Endometrial microvascular endothelial cells (primary cell): ENCODE measurements around the gene ZDHHC1. TPM values are rescaled to one million over a fixed set of nuclear protein-coding genes. Genes with fewer than 3 reads are reported as not detected.

ENCODE experiments used
- in situ Hi-C: cut with HindIII; loops from 2 replicates; pipeline ENCODE4 v1.10.0; 2017; ENCODE audit warnings: low sequenced_read_pairs, low pct_unique_long_range_greater_than_20kb; ENCODE audit errors: inconsistent ontology term
- total RNA-seq: library from RNA; depleted of rRNA; stranded (reverse); fragments of >200 nt; gene quantifications from one replicate; pipeline ENCODE4 v1.2.3, GENCODE V29; 2015; ENCODE audit errors: inconsistent ontology term

The ZDHHC1 gene
- total RNA-seq, 1 donor from 2014 or later, result 5.0 TPM

DNA sequence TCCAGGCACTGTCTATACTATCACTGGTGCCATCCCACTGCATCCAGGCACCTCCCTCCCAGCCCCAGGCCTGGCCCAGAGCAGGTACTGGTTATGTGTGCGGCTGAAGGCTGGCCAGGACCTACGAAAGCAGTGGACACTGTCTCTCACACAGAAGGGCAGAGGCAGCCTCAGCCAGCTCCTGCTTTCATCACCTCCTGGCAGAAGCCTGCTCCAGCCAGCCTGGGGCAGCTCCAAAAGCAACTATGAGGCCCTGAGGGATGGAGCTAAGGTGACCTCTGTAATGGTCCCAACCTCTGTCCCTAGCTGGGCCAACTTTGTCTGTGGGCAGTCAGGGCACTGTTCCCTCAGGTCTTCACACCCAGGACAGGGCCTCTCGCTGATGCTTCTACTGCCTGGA, 33.5 kb upstream of the ZDHHC1 start:
- in situ Hi-C loops, result loop anchor here (10.0 kb wide), 1 partner anchor 65 kb away; no protein-coding TSS in a partner anchor

DNA sequence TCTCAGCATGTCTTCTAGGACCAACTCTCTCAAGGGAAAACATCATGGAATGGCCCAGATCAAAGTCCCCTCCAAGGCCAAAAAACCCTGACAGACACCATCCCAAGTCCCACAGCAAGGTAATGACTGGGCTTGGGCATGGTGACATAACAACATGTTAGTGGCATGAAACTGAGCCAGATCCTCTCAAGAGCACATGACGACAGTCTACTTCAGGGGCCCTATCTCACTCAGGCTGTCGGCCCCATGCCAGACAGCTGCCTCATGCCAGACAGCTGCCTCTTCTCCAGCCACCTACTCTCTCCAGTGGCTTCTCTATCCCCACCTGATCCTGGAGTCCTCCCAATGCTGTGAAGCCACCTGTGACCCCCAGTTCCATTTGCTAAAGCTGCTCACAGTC, 33.1 kb upstream of the ZDHHC1 start:
- in situ Hi-C loops, result loop anchor here (10.0 kb wide), 1 partner anchor 65 kb away; no protein-coding TSS in a partner anchor

DNA sequence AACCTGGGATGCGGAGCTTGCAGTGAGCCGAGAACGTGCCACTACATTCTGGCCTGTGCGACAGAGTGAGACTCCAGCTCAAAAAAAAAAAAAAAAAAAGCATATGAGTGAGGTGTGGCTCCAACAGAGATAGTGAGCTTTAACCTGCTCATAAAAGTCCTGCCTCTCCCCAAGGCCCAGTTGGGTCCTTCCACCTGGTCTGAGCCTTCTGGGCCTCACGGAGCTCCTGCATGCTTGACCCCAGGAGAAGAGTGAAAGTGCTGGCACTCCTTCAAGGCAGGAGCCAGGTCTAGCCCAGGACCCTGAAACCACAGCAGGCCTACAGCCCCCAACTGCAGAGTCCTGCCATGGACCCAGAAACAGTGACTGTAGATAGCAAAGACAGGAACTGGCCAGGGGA, 32.3 kb upstream of the ZDHHC1 start:
- in situ Hi-C loops, result loop anchor here (10.0 kb wide), 1 partner anchor 64 kb away; no protein-coding TSS in a partner anchor

DNA sequence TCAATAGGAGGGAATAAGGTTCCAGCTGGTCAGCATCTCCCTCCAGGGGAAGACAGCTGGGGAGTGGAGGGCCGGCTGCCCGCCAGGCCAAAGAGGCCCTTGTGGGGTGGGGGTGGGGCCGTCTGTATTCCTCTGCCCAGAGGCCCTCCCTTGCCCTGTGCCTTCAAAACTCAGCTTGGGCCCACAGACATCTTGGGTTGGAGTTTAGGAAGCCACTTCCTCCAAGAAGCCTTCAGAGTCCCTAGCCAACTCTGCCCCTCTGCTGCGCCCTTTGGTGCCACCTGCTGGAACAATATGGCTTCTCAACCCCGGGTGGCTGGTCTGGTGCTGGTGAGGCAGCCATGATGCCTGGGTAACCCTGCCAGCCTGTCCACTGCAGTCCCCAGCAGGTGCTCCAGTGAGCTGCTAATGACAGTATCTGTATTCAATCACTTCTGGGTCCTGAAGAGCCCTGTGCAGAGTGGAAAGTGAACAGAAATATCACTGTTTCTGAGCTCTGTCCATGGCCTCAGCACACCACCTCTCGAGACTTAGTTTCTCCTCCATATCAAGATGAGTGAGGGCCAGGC, 31.3 kb upstream of the ZDHHC1 start:
- in situ Hi-C loops, result loop anchor here (10.0 kb wide), 1 partner anchor 63 kb away; no protein-coding TSS in a partner anchor

DNA sequence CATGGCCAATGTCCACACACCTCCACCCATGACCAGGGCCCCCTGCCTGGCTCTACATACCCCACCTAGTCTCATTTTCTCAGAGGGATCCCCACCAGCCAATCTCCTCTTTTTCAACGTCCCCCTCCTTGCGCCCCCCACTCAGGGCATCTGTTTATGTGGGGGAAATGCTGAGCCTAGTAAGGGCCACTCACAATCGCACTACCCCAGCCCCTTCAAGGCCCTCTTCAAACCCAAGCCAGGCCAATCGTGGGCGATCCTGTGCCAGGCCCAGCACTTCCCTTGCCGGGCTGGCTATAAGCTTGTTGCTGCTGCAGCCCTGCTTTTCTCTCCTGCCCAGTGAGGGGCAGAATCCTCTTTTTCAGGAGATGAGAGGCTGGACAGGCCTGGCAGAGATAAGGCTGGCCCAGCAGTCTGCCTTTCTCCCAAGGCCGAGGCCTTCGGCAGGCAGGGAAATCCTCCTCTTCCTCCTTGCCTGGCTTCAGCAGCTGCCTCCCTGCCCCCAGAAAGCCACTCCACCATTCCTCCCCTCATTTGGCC, 30.8 kb upstream of the ZDHHC1 start:
- in situ Hi-C loops, result loop anchor here (10.0 kb wide), 1 partner anchor 62 kb away; no protein-coding TSS in a partner anchor

DNA sequence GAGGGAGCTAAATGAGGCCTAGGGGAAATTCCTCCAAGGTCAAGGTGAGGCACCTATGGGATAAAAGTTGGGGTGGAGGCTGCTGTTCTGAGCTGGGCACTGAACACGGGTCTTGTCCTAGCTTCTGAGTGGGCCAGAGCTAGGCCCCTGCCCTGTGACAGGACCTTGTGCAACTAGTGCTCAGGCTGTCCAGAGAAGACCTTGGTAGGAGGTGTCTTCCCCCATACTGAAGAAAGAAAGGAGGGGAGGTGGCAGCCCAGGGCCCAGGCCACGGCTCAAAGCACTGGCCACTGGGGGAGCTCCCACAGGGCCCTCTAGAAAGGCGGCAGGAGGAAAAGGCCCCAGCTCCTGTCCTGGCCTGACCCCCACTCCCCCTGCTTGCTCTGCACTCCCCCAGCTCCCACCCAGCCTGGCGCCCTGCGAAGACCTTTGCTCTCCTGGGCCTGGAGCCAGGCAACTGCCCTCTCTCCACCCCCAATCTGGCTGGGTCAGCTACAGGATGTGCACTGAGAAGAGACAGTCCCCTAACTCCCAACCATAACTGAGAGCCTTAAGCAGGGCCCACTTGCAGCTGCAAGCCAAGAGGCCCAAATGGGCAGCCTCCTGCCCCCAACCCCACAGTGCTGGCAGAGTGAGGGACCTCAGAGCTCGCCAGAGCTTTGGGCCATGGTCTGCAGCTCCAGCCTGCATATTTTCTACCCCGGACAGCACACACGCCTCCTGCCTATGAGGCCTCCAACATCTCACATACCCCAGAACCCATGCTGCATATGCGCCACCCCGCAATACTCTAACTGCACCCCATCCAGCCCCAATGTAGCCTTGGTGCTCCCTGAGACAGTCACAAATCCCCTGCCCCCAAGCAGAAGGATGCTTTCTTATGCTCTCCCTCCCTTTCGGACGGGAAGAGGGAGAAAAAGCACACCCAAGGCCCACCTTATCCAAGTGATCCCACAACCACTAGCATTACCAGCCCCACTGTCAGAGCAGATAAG, 29.9 kb upstream of the ZDHHC1 start:
- in situ Hi-C loops, result loop anchor here (10.0 kb wide), 1 partner anchor 61 kb away; no protein-coding TSS in a partner anchor

DNA sequence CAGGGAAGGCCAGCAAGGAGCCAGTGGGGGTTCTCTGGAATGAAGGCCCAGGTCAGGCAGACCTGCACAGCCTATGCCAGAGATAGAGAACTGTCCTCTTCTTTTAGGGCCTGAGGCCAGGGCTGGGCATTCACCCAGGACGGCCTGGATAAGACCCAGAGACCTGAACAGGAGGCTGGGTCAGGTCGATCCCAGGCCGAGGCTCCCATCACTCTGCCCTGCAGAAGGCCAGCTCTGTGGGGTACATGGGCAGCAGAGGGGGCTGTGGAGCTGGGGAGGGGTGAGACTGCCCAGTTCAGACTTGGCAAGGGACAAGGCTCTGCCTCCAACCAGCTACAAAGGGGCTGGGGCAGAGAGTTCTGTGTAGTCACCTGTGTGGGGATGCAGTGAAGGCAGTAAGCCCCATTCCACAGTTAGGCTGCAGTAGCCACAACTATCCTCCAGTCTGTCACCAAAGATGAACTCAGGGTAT, 29.2 kb upstream of the ZDHHC1 start:
- in situ Hi-C loops, result loop anchor here (10.0 kb wide), 1 partner anchor 61 kb away; no protein-coding TSS in a partner anchor

DNA sequence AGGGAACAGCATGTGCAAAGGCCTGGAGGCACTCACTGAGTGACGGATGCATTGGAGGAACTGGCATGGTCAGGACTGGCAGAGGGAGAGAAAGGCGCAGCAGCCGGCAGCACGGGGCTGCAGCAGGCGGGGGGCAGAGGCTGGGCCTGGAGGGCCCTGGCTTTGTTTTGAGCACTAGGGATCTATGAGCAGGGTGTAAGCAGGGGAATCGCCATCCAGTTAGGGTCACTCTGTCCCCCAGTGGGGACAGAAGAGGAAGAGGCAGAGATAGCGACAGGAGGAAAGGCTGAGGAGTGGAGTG, 28.8 kb upstream of the ZDHHC1 start:
- in situ Hi-C loops, result loop anchor here (10.0 kb wide), 1 partner anchor 60 kb away; no protein-coding TSS in a partner anchor

DNA sequence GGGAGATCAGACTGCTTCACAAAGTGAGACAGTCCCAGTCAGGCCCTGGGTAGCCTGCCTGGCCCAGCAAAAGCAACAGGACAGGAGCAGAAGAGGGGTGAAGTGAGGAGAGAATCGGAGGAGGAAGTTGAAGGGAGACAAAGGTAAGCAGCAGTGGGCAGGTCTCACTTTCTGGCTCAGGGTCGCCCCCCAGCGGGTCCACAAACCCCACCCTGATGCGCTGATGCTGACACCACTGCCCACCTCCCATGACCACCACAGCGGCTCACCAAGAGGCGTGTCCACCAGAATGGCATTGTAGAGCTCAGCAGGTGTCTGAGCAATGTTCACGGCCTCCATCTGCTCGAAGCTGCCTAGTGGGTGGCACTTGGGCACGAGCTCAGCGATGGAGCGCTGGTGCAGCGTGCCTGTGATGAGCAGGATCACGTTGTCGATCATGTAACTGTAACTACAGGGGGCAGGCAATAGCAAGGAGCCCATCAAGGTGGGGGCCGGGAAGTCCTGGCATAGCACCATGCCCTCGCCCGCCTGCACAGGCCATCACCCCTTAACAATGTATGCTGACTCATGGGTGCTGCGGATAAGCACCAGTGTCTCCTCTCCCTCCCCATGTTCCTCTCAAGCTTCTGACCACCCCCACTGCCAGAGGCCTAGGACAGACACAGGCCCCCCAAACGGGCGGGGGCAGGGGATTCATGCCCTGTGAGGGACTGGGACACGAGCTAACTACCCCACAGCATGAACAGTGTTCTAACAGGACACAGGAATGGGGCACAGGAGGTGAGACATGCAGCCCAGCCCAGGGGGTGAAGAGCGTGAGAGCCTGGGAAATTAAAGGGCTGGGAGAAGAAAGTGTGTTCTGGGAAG, 28.2 kb upstream of the ZDHHC1 start:
- in situ Hi-C loops, result loop anchor here (10.0 kb wide), 1 partner anchor 60 kb away; no protein-coding TSS in a partner anchor

DNA sequence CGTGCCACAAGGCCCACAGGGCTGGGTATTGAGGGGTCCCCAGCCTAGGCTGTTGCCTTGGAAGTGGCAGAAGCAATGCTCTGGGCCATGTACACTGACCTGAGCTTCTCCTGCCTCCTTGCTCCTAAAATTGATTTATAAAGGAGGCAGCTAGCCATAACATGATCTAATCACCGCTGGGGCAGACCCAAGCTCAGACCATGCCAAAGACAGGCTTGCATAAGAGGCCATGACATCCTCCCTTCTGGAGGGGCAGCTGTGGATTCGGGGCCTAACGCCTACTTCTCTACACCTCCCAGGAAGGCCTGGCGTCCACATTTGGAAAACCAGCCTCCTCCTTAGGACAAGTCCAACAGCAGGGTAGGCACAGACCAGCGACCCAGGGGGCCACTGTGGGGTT, 27.0 kb upstream of the ZDHHC1 start:
- in situ Hi-C loops, result loop anchor here (10.0 kb wide), 1 partner anchor 58 kb away; no protein-coding TSS in a partner anchor

DNA sequence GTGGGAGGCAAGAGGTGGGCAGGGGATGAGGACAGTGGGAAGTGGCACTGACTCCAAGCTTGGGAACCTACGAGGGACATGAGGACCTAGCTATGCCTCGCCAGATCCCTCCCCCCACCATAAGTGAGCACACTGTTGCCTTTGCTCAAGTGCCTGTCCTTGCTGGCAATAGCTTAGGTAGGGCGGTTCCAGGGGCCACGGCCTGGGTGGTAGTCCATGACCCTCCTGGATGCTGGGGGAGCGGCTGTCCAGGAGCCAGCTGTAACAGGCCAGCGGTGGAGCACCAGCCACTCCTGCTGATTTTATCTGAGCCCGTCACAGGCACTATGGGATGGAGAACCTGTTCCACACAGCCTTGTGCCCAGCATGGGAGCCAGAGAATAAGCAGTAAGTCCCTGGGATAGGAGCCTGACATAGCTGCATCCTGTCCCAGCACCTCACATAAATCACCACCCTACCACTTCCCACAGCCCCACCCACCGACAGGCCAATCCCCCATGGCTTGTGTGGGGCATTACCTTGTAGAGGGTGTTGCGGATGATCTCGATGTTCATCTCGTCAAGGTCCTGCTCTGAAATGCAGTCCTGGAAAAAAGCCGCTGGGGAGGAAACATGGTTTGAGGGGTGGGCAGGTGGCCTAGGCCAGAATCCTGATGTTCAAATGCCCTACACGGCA, 26.4 kb upstream of the ZDHHC1 start:
- in situ Hi-C loops, result loop anchor here (10.0 kb wide), 1 partner anchor 58 kb away; no protein-coding TSS in a partner anchor

DNA sequence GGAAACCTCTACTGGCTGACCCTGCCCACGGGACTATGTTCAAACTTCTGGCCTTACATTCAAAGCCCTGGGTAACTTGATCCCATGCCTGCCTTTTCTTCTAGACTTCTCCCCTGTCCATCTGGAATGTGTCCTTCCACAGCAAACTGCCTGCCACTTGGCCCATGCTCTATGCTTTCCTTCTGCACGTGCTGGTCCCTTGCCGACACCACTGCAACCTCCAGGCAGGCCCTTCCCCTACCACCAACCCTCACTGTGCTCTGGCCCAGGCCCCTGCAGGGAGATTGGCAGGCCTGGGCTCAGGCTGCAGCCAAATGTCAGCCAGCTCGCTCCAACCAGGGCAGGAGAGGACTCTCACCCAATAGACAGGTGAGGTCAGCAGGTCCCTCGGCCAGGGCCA, 25.6 kb upstream of the ZDHHC1 start:
- in situ Hi-C loops, result loop anchor here (10.0 kb wide), 1 partner anchor 57 kb away; no protein-coding TSS in a partner anchor

DNA sequence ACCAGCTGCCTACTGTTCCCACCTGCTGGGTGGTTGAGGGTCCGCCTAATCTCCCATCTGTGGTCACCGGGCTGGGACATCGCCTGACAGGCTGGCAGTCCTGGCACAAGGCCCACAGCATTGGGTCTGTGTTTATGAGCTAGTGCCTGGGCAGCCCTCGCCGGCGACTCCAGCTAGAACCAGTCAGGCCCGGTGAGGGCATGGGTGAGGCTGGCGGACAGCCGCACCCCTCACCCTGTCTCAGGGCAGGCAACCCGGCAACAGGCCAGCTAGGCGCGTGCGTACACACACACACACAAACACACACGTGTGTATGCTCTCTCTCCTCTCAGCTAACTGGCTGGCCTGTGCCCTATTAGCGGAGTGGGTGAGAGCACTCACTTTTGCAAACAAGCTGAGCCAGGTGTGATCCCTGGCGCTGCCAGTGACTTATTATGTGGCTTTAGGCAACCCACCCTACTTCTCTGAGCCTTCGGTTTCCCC, 25.0 kb upstream of the ZDHHC1 start:
- in situ Hi-C loops, result loop anchor here (10.0 kb wide), 1 partner anchor 57 kb away; no protein-coding TSS in a partner anchor

DNA sequence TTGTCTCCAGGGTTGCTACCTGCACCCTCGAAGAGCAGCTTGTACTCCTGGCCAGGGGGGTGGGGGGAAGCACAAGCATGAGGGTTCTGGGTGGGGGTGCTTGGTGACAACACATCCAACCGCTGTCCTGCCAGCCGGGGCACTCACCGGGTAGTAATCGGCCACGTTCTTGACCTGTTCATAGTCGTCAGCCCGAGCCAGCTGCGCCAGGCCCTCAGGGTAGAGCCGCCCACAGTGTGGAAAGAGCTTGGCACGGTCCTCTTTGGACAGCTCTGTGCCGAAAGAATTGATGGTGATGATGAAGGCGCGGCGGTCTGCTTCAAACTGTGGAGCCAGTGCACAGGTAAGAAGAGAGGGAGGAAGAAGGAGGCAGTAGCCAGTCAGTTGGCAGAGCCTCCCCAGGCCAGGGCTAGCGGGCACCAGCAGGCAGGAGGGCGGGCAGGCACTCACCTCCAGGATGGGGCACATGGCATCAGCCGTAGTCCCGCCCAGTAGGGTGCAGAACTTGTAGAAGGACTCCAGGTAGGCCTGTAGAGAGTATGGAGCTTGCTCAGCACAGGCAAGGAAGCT, 22.6 kb upstream of the ZDHHC1 start:
- in situ Hi-C loops, result no loop called here

DNA sequence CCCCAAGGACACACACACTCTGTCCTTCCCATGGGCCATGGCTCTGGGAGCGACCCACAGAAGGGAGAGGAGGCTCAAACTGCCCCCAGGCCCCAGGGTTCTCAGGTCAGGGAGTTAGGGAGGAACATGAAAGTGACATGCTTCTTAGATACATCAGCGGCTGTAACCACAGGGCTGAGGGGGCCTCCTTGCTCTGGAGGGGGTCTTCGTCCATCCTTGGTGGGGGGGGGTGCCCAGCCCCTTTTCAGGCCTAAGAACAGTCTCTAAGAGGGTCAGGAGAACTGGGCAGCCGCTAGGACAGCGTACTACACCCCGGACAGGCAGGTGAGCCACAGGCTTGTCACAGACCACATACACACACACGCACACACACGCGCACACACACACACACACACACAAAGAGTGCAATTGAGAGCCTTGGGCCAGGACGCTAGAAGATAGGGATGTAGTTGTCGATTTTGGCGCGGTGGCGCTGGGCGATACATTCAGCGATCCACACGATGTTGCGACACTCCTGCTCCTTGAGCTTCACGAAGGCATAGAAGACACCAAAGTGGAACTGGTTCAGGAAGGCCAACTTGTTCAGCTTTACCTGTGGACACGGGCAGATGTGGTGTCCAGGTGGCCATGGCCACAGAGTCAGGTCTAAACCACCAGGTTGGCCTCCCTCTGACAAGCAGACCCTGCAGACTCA, 22.0 kb upstream of the ZDHHC1 start:
- in situ Hi-C loops, result no loop called here

DNA sequence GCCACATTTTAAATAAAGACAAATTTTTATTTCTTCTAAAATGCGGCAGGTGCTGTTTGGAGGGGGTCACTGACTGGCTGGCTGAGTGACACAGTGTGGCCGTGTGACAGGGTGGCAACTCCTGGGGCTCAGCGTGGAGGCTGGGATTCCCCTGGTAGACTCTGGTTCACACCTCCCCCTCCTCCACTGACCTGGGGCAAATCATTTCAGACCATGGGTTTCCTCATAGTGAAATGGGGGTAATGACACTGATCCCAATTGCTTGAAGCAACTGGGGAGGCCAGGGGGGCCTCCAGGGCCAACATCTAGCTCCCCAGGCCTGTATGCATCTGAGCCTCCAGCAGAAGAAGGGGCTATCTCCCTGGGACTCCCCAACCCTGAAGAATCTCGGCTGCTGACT, 21.2 kb upstream of the ZDHHC1 start:
- in situ Hi-C loops, result no loop called here
